GM23338 (cell line): ENCODE measurements around the gene OBSL1.

Source experiments
- CREB1 ChIP-seq: fragments of 250-450 bp; sonication (Bioruptor Pico); IDR thresholded peaks from 2 replicates; pipeline ENCODE4 v1.5.0; 2020; ENCODE audit warnings: low read depth, mild to moderate bottlenecking, moderate library complexity
- CTCF ChIP-seq, 2 experiments: fragments of 200-600 bp in 1 of 2; sonication (generic) in 1 of 2; conservative IDR thresholded peaks; 2 replicates each; pipeline versions ENCODE4 v1.5.1 to v1.6.1; 2016 to 2017; ENCODE audit warnings: antibody characterized with exemption in 2 of 2, low read depth in 2 of 2, mild to moderate bottlenecking in 2 of 2, moderate library complexity in 1 of 2
- EZH2 ChIP-seq: fragments of 200-600 bp; sonication (generic); IDR thresholded peaks from one replicate; pipeline ENCODE4 v1.8.0; 2017; ENCODE audit warnings: antibody characterized with exemption, mild to moderate bottlenecking, low read depth; ENCODE audit not compliant: unreplicated experiment
- EZH2phosphoT487 ChIP-seq: fragments of 200-600 bp; sonication (generic); IDR thresholded peaks from one replicate; pipeline ENCODE4 v1.8.1; 2018; ENCODE audit warnings: antibody characterized with exemption; ENCODE audit not compliant: unreplicated experiment
- NANOG ChIP-seq: IDR thresholded peaks from 2 replicates; pipeline ENCODE4 v1.6.1; 2016; ENCODE audit warnings: antibody characterized with exemption, borderline replicate concordance
- POLR2AphosphoS5 ChIP-seq: IDR thresholded peaks from 2 replicates; pipeline ENCODE4 v1.6.1; 2016; ENCODE audit warnings: antibody characterized with exemption, low read depth
- ZNF462 ChIP-seq: fragments of 250-450 bp; sonication (Bioruptor Pico); IDR thresholded peaks from 2 replicates; pipeline ENCODE4 v1.5.0; 2020; ENCODE audit warnings: mild to moderate bottlenecking, moderate library complexity
- TF ChIP-seq, protein P1 (sequence below): IDR thresholded peaks from one replicate; pipeline ENCODE4 v1.6.1; 2018; ENCODE audit warnings: antibody characterized with exemption; ENCODE audit not compliant: unreplicated experiment

- TF ChIP-seq CTCF (conservative IDR thresholded peaks at IDR 0.05; ENCODE audit: low read depth in 2 of 2) (no peak), EZH2phosphoT487 (no peak), EZH2 (no peak), POLR2AphosphoS5 (no peak), ZNF462 (no peak), CREB1 (CRISPR knock-in tag) (no peak), NANOG (no peak)
- TF ChIP-seq, protein P1, sequence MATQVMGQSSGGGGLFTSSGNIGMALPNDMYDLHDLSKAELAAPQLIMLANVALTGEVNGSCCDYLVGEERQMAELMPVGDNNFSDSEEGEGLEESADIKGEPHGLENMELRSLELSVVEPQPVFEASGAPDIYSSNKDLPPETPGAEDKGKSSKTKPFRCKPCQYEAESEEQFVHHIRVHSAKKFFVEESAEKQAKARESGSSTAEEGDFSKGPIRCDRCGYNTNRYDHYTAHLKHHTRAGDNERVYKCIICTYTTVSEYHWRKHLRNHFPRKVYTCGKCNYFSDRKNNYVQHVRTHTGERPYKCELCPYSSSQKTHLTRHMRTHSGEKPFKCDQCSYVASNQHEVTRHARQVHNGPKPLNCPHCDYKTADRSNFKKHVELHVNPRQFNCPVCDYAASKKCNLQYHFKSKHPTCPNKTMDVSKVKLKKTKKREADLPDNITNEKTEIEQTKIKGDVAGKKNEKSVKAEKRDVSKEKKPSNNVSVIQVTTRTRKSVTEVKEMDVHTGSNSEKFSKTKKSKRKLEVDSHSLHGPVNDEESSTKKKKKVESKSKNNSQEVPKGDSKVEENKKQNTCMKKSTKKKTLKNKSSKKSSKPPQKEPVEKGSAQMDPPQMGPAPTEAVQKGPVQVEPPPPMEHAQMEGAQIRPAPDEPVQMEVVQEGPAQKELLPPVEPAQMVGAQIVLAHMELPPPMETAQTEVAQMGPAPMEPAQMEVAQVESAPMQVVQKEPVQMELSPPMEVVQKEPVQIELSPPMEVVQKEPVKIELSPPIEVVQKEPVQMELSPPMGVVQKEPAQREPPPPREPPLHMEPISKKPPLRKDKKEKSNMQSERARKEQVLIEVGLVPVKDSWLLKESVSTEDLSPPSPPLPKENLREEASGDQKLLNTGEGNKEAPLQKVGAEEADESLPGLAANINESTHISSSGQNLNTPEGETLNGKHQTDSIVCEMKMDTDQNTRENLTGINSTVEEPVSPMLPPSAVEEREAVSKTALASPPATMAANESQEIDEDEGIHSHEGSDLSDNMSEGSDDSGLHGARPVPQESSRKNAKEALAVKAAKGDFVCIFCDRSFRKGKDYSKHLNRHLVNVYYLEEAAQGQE: no peak
Observed at GRCh38 chr2:219592736-219593135, 21.4 kb upstream of the OBSL1 start.
